Activated CD8-positive, alpha-beta T cell treated with anti-CD3 and anti-CD28 coated beads, Interleukin-2, amount 10 ng/mL, durations not matched to agents 7 days and 5 days (primary cell): ENCODE measurements around the gene ZMYND19. TPM values are rescaled to one million over a fixed set of nuclear protein-coding genes. Genes with fewer than 3 reads are reported as not detected.
"Not testable (repeated sequence)": the region's sequence is repeated elsewhere in the genome, so short reads cannot be mapped to it uniquely, and the experiment has no call there.

Source experiments
- ATAC-seq: fragments of 150-1000 bp; cut with Tn5 transposase; one replicate; pipeline ENCODE4 v1.10.0; 2021; ENCODE audit warnings: moderate library complexity
- CTCF ChIA-PET: fragments of 350-600 bp; sonication (Branson Sonifier 250); formaldehyde crosslinking; loops from one replicate; lab custom pipeline; 2021; ENCODE audit warnings: antibody characterized with exemption; lab: Charles Lee
- POLR2A ChIA-PET: fragments of 350-600 bp; sonication (Branson Sonifier 250); formaldehyde crosslinking; loops from one replicate; lab custom pipeline; 2021; ENCODE audit warnings: antibody characterized with exemption; lab: Charles Lee
- DNase-seq: peaks from one replicate; pipeline ENCODE4 v3.0.0-alpha.2; 2020
- H3K27ac Mint-ChIP-seq: one replicate; pipeline ENCODE4 v1.8.0; 2021; ENCODE audit warnings: mild to moderate bottlenecking, mixed read lengths
- H3K27me3 Mint-ChIP-seq: one replicate; pipeline ENCODE4 v1.8.0; 2021; ENCODE audit warnings: low read depth, mixed read lengths
- H3K36me3 Mint-ChIP-seq: one replicate; pipeline ENCODE4 v1.8.0; 2021; ENCODE audit warnings: low read depth, mixed read lengths
- H3K4me1 Mint-ChIP-seq: one replicate; pipeline ENCODE4 v1.8.0; 2021; ENCODE audit warnings: low read depth, mixed read lengths
- H3K4me3 Mint-ChIP-seq: one replicate; pipeline ENCODE4 v1.8.0; 2021; ENCODE audit warnings: mild to moderate bottlenecking, mixed read lengths
- H3K9me3 Mint-ChIP-seq: one replicate; pipeline ENCODE4 v1.8.0; 2022; ENCODE audit warnings: mixed read lengths; ENCODE audit not compliant: insufficient read depth
- total RNA-seq, 2 experiments: library from RNA; stranded (reverse); gene quantifications; one replicate each; pipeline ENCODE4 v1.2.3, GENCODE V29; 2021

ZMYND19 gene
- total RNA-seq, 2 experiments from 2014 or later, result 35.4 to 38.3 TPM

DNA sequence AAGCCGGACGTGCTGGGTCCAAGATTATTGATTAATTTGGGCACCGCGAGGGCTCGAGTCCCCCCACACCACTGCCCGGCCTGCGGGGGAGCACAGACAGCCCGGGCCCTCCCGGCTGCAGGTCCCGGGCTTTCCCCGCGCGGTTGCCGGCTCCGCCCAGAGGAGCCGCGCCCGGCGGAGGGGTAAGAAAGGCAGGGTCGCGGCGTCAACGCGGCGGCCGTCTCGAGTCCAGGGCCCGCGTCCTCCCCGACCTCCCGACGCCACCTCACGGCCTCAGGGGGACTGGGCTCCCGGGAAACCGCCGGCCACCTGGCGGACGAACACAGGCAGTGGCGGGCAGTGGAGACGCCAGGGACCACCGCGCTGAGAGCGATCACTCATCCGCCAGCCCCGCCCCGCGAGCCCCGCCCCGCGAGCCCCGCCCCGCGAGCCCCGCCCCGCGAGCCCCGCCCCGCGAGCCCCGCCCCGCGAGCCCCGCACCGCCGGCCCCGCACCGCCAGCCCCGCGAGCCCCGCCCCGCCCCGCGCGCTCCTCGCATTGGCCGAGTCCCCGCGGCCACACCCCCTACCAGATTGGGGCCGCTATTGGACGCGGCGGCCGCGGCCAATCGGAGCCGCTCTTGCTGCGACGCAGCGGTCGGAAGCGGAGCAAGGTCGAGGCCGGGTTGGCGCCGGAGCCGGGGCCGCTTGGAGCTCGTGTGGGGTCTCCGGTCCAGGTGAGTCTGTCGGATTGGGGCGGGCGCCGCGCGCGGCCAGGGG is 38.9 kb downstream of the ZMYND19 start, which contains the start of gene MRPL41:
MRPL41 (plus strand) TSS at position 616 of the 758 bp plus-strand sequence. CDS start 203 bp downstream, outside the sequence.
- Mint-ChIP-seq H3K36me3 (peaks cover 27% of the 10 kb centered on the region), H3K4me3 (peak within 1 kb of the TSS; percentile 81), H3K9me3 (no peaks in the 10 kb centered on the region), H3K27ac (peak within 1 kb of the TSS; percentile 80), H3K27me3 (no peaks in the 10 kb centered on the region), H3K4me1 (peaks cover 22% of the 10 kb centered on the region)
- ChIA-PET CTCF (interaction anchor here (0.6 to 2.0 kb wide), 15 partner anchors 9 to 129 kb away, joined by 3 to 7 read pairs (median 4); partner anchors contain the start of genes EXD3 and NOXA1), POLR2A (interaction anchor here (0.9 to 1.5 kb wide), 5 partner anchors 10 to 311 kb away, joined by 3 to 7 read pairs (median 4); partner anchors contain the start of gene TUBB4B)
- peak; percentile 93 for ATAC-seq
- DNase-seq, result peak; percentile 92

DNA sequence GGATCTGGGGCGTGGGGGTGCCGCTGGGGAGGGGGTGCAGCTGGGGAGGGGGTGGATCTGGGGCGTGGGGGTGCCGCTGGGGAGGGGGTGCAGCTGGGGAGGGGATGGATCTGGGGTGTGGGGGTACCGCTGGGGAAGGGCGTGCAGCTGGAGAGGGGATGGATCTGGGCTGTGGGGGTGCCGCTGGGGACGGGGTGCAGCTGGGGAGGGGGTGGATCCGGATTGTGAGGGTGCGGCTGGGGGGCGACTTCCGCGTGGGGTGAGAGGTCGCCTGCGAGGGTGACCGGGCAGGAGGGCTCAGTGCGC is 39.4 kb downstream of the ZMYND19 start:
- peak; percentile 5 for ATAC-seq
- CTCF ChIA-PET, result interaction anchor here (2.0 kb wide), 1 partner anchor 16 kb away, joined by 7 read pairs; no protein-coding TSS in a partner anchor
- H3K27me3 Mint-ChIP-seq, POLR2A ChIA-PET, DNase-seq, H3K9me3 Mint-ChIP-seq: not testable (repeated sequence)
- H3K36me3 Mint-ChIP-seq, result peaks cover 22% of the 10 kb centered on the region
- peak overlapping the region; percentile 68 for H3K4me3 Mint-ChIP-seq
- peaks cover 22% of the 10 kb centered on the region for H3K4me1 Mint-ChIP-seq
- peak overlapping the region; percentile 20 for H3K27ac Mint-ChIP-seq

DNA sequence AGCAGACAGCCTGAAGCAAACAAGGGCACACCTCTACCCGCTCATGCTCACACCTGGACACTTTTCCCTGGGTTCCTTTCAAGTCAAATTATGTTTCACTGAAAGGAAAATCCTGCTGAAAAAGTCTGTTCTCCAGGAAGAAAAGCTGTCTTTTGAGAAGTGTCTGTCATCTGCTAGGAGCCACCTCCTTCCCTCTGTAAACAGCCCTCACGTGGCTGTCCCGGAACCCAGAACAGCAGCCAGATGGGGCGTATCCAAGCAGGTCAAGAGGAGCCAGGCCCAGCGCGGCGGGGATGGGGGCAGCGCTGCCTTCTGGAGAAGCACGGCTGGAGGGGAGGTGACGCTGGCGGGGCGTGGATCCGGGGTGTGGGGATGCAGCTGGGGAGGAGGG is 40.1 kb downstream of the ZMYND19 start, which contains the start of gene PNPLA7:
PNPLA7 (minus strand) TSS at position 172 of the 391 bp plus-strand sequence. CDS start 205 bp downstream, outside the sequence.
- H3K27me3 Mint-ChIP-seq, result no peaks in the 10 kb centered on the region
- ATAC-seq (peak; percentile 23), DNase-seq (peak; percentile 72)
- H3K4me1 Mint-ChIP-seq, result peaks cover 22% of the 10 kb centered on the region
- H3K9me3 Mint-ChIP-seq, result no peaks in the 10 kb centered on the region
- H3K27ac Mint-ChIP-seq, result peak within 1 kb of the TSS; percentile 87
- peak within 1 kb of the TSS; percentile 79 for H3K4me3 Mint-ChIP-seq
- ChIA-PET CTCF (interaction anchor here (2.0 kb wide), 1 partner anchor 15 kb away, joined by 7 read pairs; no protein-coding TSS in a partner anchor), POLR2A (no interaction called here)
- H3K36me3 Mint-ChIP-seq, result peaks cover 19% of the 10 kb centered on the region

DNA sequence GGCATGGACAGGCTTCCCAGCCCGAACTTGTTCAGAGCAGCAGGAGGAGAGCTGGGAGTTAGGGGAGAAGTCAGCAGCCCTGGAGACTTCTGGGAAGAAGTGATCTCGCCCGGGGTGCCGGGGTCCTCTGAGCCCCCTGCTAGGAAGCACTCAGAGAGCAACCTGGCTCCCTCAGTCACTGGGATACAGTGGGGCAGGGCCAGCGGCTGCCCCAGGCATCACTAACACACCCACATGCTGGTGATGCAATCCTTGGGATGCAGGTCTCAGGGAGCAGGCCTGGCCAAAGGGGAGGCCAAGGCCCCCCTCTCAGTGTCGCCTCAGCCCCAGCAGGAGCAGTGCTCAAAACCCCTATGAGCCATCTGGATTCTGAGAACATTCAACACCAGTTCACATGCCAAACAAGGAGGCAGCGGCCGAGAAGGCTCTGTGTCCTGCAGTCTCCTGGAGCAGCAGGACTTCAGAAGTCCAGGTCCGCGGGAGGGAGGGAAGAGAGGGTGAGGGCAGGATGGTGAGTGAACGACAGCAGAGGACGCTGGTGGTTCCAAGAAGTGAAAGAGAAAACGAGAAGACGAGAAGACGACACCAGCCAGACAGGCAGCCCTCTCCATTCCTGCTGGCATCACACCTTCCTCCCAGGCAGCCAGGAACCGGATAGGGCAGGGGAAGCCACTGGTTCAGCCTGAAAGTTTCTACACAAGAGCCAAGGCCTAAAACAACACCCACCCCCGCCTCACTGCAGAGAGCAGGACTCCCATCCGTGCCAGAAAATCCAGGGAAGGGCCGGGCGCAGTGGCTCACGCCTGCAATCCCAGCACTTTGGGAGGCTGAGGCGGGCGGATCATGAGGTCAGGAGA is 42.4 kb downstream of the ZMYND19 start:
- H3K9me3 Mint-ChIP-seq, result no peaks in the 10 kb centered on the region
- no peak overlapping the region for H3K27ac Mint-ChIP-seq
- no peak overlapping the region for H3K4me3 Mint-ChIP-seq
- H3K4me1 Mint-ChIP-seq, result peaks cover 27% of the 10 kb centered on the region
- ChIA-PET POLR2A (no interaction called here), CTCF (no interaction called here)
- peaks cover 6% of the 10 kb centered on the region for H3K36me3 Mint-ChIP-seq
- H3K27me3 Mint-ChIP-seq, result no peaks in the 10 kb centered on the region
- ATAC-seq (no peak), DNase-seq (no peak)

DNA sequence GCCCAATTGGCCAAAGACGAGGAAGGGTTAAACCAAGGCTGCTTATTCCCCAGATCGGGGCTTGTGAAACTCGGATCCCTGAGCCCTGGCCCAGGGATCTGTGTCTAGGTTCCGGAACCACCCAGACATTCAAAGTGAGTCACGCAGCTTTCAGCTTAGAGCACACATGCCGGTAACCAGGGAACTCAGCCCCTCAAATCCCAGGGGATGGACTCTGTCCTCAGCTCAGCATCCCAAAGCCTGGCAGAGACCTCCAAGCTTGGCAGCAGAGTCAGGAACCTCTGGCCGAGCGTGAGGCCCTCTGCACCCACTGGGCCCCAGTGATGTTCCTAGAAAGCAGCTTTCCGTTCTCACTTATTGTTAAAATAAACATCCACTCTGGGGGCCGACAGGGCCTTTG is 45.2 kb downstream of the ZMYND19 start:
- ChIA-PET CTCF (interaction anchor here (1.1 to 1.3 kb wide), 3 partner anchors 10 to 122 kb away, joined by 4 to 6 read pairs (median 4); partner anchors contain the start of genes EXD3 and NOXA1), POLR2A (no interaction called here)
- DNase-seq (no peak), ATAC-seq (no peak)
- no peaks in the 10 kb centered on the region for H3K36me3 Mint-ChIP-seq
- no peaks in the 10 kb centered on the region for H3K9me3 Mint-ChIP-seq
- H3K27me3 Mint-ChIP-seq, result no peaks in the 10 kb centered on the region
- no peak overlapping the region for H3K27ac Mint-ChIP-seq
- H3K4me3 Mint-ChIP-seq, result no peak overlapping the region
- peaks cover 22% of the 10 kb centered on the region for H3K4me1 Mint-ChIP-seq

DNA sequence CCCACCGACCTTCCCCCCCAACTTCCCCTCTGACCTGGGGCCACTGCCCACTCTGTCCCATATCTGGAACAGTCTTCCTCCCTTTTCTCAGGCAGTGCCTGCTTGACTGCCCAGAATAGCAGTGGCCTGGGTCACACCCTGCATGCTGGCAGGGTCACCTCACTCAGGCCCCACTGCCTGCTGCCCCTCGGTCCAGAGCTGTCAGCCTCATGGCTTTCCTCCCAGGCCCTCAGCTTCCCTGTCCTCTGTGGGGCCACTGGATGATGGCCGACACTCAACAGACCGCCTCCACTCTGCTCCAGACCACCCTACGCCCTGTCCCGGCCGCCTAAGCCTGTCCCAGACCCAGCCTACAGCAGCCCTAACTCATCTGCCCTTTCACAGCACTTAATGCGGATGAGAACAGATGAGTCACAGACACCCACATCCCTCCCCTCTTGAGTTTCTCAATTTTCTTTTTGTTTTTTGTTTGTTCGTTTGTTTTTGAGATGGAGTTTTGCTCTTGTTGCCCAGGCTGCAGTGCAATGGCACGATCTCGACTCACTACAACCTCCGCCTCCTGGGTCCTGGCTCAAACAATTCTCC is 46.0 kb downstream of the ZMYND19 start:
- ATAC-seq, result no peak

DNA sequence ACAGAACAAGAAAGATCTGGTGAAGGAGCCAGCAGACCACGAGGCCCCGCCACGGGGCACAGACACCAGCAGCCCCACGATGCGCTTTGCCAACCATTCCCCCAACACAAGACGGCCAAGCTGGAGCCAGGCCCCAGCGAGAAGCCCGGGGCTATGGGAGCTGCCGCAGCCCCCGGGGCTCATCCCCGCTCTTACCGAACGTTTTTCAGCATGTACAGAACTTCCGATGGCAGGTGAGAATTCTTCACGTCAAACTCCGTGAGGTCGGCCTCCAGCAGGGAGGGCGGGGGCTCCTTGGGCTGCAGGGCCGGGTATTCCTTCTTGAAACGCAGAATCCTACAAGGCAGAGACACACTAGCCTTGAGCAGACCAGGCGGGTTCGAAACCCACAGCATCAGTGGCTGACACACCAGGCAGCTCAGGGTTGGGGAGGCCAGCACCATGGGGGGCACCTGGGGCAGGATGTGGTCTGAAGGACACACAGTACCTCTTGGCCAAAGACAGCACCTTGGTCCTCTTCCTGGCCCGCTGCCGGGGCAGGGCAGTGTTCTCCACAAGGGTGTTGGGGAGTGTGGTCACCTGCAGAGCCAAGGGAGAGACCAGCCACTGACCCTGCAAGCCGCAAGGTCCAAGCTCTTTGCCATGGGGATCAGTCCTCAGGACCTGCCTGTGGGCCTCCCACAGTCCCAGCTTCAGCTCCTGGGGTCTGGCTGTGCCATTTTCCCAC is 46.9 kb downstream of the ZMYND19 start:
- Mint-ChIP-seq H3K9me3 (no peaks in the 10 kb centered on the region), H3K4me3 (no peak overlapping the region), H3K4me1 (peaks cover 14% of the 10 kb centered on the region), H3K36me3 (no peaks in the 10 kb centered on the region), H3K27ac (no peak overlapping the region), H3K27me3 (no peaks in the 10 kb centered on the region)
- ATAC-seq (no peak), DNase-seq (no peak)
- CTCF ChIA-PET, result no interaction called here
- POLR2A ChIA-PET, result no interaction called here

More for the DNA sequence above, 46.0 kb downstream of the ZMYND19 start:
- Mint-ChIP-seq H3K9me3 (no peaks in the 10 kb centered on the region), H3K36me3 (no peaks in the 10 kb centered on the region), H3K27me3 (no peaks in the 10 kb centered on the region), H3K4me3 (no peak overlapping the region), H3K4me1 (peaks cover 16% of the 10 kb centered on the region), H3K27ac (peak overlapping the region; percentile 49)
- CTCF ChIA-PET, result interaction anchor here (1.1 kb wide), 1 partner anchor 13 kb away, joined by 4 read pairs; no protein-coding TSS in a partner anchor
- no peak for DNase-seq
- POLR2A ChIA-PET, result no interaction called here

DNA sequence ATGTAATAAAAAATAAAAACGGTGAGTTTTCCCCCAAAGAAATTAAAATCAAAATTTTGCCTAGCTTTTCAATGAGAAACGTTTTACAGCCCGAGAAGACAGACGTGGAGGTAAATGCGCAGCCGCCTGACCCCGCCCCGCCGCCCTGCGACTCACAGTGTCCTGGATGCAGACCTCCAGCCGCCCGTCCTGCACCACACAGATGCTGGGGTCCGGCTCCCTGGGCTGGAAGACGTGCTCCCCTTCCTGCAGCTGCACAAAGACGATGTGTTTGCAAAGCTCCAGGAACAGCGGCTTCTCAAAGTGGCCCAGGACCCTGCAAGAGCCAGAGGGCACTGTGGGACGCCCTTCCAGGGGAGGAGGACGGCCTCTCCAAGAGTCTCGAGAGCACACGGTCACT is 47.8 kb downstream of the ZMYND19 start:
- no peaks in the 10 kb centered on the region for H3K27me3 Mint-ChIP-seq
- ATAC-seq (no peak), DNase-seq (no peak)
- CTCF ChIA-PET, result interaction anchor here (0.7 to 0.9 kb wide), 2 partner anchors 9 to 120 kb away, joined by 3 read pairs; partner anchors contain the start of genes EXD3 and MRPL41
- H3K36me3 Mint-ChIP-seq, result peaks cover 4% of the 10 kb centered on the region
- H3K27ac Mint-ChIP-seq, result no peak overlapping the region
- H3K9me3 Mint-ChIP-seq, result no peaks in the 10 kb centered on the region
- H3K4me1 Mint-ChIP-seq, result peaks cover 16% of the 10 kb centered on the region
- POLR2A ChIA-PET, result no interaction called here
- no peak overlapping the region for H3K4me3 Mint-ChIP-seq

DNA sequence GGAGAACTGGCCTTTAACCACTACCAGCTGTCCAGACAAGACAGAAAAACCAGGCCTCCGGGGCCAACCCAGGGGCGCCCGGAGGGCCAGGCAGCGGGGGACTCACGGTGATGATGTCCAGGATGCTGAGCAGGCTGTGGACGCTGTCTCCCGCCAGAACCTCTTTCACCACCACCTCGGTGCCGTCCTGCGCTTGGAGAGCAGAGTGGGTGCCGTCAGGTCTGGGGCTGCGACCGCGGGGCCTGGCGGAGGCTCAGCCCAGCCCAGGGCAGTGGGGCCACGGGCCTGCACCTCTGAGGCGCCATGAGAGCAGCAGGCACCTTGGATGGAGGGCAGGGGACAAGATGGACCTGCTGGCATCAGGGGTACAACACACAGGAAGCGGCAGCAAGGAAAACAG is 49.8 kb downstream of the ZMYND19 start:
- Mint-ChIP-seq H3K4me1 (peaks cover 31% of the 10 kb centered on the region), H3K27ac (no peak overlapping the region), H3K4me3 (no peak overlapping the region), H3K9me3 (peaks cover 5% of the 10 kb centered on the region), H3K27me3 (no peaks in the 10 kb centered on the region), H3K36me3 (peaks cover 15% of the 10 kb centered on the region)
- CTCF ChIA-PET, result interaction anchor here (1.6 kb wide), 1 partner anchor 12 kb away, joined by 3 read pairs; the partner anchor contains the start of gene MRPL41
- POLR2A ChIA-PET, result no interaction called here
- ATAC-seq (no peak), DNase-seq (no peak)

DNA sequence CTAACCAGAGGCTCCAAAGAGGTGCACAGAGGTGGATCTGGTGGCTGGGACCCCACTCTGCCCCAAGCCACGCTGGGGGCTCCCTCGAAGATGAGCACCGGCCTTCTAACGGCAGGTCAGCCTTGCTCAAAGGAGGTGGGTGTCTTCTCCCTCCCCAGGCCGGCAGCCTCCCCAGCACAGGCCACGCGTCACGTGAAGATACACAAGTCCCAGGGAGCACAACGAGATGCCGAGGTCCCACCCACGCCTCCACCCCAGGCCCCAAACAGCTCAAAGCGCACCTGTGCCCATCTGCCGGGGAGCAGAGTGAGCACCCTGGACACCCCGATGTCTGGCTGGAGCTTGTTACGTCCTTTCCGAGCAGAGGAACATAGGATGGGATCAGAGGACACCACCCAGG is 52.3 kb downstream of the ZMYND19 start:
- H3K4me1 Mint-ChIP-seq, result peaks cover 34% of the 10 kb centered on the region
- CTCF ChIA-PET, result interaction anchor here (0.7 kb wide), 1 partner anchor 236 kb away, joined by 3 read pairs; the partner anchor contains the start of gene NRARP
- H3K27me3 Mint-ChIP-seq, result no peaks in the 10 kb centered on the region
- POLR2A ChIA-PET, result interaction anchor here (1.4 kb wide), 1 partner anchor 14 kb away, joined by 4 read pairs; the partner anchor contains the start of gene MRPL41
- no peak for DNase-seq
- ATAC-seq, result no peak
- peaks cover 5% of the 10 kb centered on the region for H3K9me3 Mint-ChIP-seq
- H3K36me3 Mint-ChIP-seq, result peaks cover 21% of the 10 kb centered on the region
- H3K4me3 Mint-ChIP-seq, result no peak overlapping the region
- H3K27ac Mint-ChIP-seq, result peak overlapping the region; percentile 93
